GM23338 (cell line): Measurements from ENCODE around the gene LPP. TPM values are rescaled to one million over a fixed set of nuclear protein-coding genes. Genes with fewer than 3 reads are reported as not detected.

ENCODE experiments used
- CREB1 ChIP-seq: fragments of 250-450 bp; sonication (Bioruptor Pico); IDR thresholded peaks from 2 replicates; pipeline ENCODE4 v1.5.0; 2020; ENCODE audit warnings: low read depth, mild to moderate bottlenecking, moderate library complexity
- ETS1 ChIP-seq: IDR thresholded peaks from 2 replicates; pipeline ENCODE4 v1.6.1; 2016; ENCODE audit warnings: antibody characterized with exemption
- REST ChIP-seq: IDR thresholded peaks from one replicate; pipeline ENCODE4 v1.6.1; 2018; ENCODE audit warnings: antibody characterized with exemption; ENCODE audit not compliant: unreplicated experiment
- ZNF114 ChIP-seq: fragments of 250-450 bp; sonication (Bioruptor Pico); IDR thresholded peaks from 2 replicates; pipeline ENCODE4 v1.5.0; 2020; ENCODE audit warnings: mild to moderate bottlenecking, moderate library complexity
- polyA plus RNA-seq: library from polyadenylated mRNA; unstranded; fragments of >200 nt; fragmentation: Nextera tagmentation; extraction: Ambion mirVana; gene quantifications from 2 replicates; pipeline ENCODE4 v1.2.1, GENCODE V29; 2016
- total RNA-seq: library from RNA; depleted of rRNA; stranded (reverse); fragments of >200 nt; shearing (Covaris generic); gene quantifications from 2 replicates; pipeline ENCODE4 v1.2.3, GENCODE V29; 2014
- TF ChIP-seq, protein P1 (sequence below): fragments of 250-450 bp; sonication (Bioruptor Pico); IDR thresholded peaks from 2 replicates; pipeline ENCODE4 v1.5.0; 2020; ENCODE audit warnings: mild to moderate bottlenecking, moderate library complexity

LPP gene
- total and polyA plus RNA-seq, 2 experiments from 2014 or later = 23.0 to 35.2 TPM

- TF ChIP-seq, protein P1, sequence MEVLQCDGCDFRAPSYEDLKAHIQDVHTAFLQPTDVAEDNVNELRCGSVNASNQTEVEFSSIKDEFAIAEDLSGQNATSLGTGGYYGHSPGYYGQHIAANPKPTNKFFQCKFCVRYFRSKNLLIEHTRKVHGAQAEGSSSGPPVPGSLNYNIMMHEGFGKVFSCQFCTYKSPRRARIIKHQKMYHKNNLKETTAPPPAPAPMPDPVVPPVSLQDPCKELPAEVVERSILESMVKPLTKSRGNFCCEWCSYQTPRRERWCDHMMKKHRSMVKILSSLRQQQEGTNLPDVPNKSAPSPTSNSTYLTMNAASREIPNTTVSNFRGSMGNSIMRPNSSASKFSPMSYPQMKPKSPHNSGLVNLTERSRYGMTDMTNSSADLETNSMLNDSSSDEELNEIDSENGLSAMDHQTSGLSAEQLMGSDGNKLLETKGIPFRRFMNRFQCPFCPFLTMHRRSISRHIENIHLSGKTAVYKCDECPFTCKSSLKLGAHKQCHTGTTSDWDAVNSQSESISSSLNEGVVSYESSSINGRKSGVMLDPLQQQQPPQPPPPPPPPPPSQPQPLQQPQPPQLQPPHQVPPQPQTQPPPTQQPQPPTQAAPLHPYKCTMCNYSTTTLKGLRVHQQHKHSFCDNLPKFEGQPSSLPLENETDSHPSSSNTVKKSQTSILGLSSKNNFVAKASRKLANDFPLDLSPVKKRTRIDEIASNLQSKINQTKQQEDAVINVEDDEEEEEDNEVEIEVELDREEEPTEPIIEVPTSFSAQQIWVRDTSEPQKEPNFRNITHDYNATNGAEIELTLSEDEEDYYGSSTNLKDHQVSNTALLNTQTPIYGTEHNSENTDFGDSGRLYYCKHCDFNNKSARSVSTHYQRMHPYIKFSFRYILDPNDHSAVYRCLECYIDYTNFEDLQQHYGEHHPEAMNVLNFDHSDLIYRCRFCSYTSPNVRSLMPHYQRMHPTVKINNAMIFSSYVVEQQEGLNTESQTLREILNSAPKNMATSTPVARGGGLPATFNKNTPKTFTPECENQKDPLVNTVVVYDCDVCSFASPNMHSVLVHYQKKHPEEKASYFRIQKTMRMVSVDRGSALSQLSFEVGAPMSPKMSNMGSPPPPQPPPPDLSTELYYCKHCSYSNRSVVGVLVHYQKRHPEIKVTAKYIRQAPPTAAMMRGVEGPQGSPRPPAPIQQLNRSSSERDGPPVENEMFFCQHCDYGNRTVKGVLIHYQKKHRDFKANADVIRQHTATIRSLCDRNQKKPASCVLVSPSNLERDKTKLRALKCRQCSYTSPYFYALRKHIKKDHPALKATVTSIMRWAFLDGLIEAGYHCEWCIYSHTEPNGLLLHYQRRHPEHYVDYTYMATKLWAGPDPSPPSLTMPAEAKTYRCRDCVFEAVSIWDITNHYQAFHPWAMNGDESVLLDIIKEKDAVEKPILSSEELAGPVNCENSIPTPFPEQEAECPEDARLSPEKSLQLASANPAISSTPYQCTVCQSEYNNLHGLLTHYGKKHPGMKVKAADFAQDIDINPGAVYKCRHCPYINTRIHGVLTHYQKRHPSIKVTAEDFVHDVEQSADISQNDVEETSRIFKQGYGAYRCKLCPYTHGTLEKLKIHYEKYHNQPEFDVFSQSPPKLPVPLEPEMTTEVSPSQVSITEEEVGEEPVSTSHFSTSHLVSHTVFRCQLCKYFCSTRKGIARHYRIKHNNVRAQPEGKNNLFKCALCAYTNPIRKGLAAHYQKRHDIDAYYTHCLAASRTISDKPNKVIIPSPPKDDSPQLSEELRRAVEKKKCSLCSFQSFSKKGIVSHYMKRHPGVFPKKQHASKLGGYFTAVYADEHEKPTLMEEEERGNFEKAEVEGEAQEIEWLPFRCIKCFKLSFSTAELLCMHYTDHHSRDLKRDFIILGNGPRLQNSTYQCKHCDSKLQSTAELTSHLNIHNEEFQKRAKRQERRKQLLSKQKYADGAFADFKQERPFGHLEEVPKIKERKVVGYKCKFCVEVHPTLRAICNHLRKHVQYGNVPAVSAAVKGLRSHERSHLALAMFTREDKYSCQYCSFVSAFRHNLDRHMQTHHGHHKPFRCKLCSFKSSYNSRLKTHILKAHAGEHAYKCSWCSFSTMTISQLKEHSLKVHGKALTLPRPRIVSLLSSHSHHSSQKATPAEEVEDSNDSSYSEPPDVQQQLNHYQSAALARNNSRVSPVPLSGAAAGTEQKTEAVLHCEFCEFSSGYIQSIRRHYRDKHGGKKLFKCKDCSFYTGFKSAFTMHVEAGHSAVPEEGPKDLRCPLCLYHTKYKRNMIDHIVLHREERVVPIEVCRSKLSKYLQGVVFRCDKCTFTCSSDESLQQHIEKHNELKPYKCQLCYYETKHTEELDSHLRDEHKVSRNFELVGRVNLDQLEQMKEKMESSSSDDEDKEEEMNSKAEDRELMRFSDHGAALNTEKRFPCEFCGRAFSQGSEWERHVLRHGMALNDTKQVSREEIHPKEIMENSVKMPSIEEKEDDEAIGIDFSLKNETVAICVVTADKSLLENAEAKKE (CRISPR knock-in tag) = no peak
- no peak for TF ChIP-seq ZNF114
- TF ChIP-seq ETS1 = no peak
- TF ChIP-seq CREB1 (CRISPR knock-in tag) = no peak
- TF ChIP-seq REST = no peak
Measured at GRCh38 chr3:188321258-188321657, 167.3 kb downstream of the LPP start (continued).
